ENCODE data around the gene NXPH4.

NXPH4 gene

GRCh38 chr12:57219205-57219992 lies 2.8 kb downstream of the NXPH4 start:
- DNase-seq (ENCODE audit: low spot score), result no peak

- DNase-seq (ENCODE audit: low spot score), result no peak
Observed at GRCh38 chr12:57219993-57220754, 3.6 kb downstream of the NXPH4 start.

- DNase-seq (ENCODE audit: low spot score), result no peak
Observed at GRCh38 chr12:57220770-57221168, 4.2 kb downstream of the NXPH4 start.

GRCh38 chr12:57221169-57221917 lies 4.7 kb downstream of the NXPH4 start:
- DNase-seq (ENCODE audit: low spot score), result no peak

- DNase-seq (ENCODE audit: low spot score), result no peak
Observed at GRCh38 chr12:57222286-57223190, 5.9 kb downstream of the NXPH4 start.

- DNase-seq (ENCODE audit: low spot score), result peak; percentile 68
Observed at GRCh38 chr12:57223191-57224165, 6.9 kb downstream of the NXPH4 start.

- no peak for DNase-seq (ENCODE audit: low spot score)
Observed at GRCh38 chr12:57224278-57224972, 7.8 kb downstream of the NXPH4 start.

GRCh38 chr12:57224973-57225679 lies 8.5 kb downstream of the NXPH4 start:
- peak; percentile 43 for DNase-seq (ENCODE audit: low spot score)

- no peak for DNase-seq (ENCODE audit: low spot score)
Observed at GRCh38 chr12:57225680-57226210, 9.2 kb downstream of the NXPH4 start.

- no peak for DNase-seq (ENCODE audit: low spot score)
Observed at GRCh38 chr12:57226588-57227314, 10.2 kb downstream of the NXPH4 start.

- DNase-seq (ENCODE audit: low spot score), result no peak
Observed at GRCh38 chr12:57227315-57228115, 10.9 kb downstream of the NXPH4 start.

GRCh38 chr12:57229046-57229633 lies 12.5 kb downstream of the NXPH4 start:
- peak; percentile 33 for DNase-seq (ENCODE audit: low spot score)

- peak; percentile 95 for DNase-seq (ENCODE audit: low spot score)
Observed at GRCh38 chr12:57229634-57230380, 13.2 kb downstream of the NXPH4 start, which contains the start of gene SHMT2. SHMT2 (plus strand) TSS chr12:57229711; CDS start chr12:57229779, 68 bp downstream.

- no peak for DNase-seq (ENCODE audit: low spot score)
Observed at GRCh38 chr12:57230381-57231155, 14.0 kb downstream of the NXPH4 start.
